Vagina (tissue), 2 donors: ENCODE measurements around the gene TATDN3. TPM values are rescaled to one million over a fixed set of nuclear protein-coding genes. Genes with fewer than 3 reads are reported as not detected.
"Not testable (repeated sequence)": the region's sequence is repeated elsewhere in the genome, so short reads cannot be mapped to it uniquely, and the experiment has no call there.

Source experiments
- DNase-seq, 2 donors: peaks; one replicate each; pipeline ENCODE4 v3.0.0-alpha.2; 2017; ENCODE audit errors: extremely low spot score in 2 of 2
- H3K27ac ChIP-seq: fragments of 200-600 bp; sonication (generic); one replicate; pipeline ENCODE4 v1.5.1; 2019
- H3K27me3 ChIP-seq: fragments of 200-600 bp; sonication (generic); one replicate; pipeline ENCODE4 v1.5.1; 2019
- H3K36me3 ChIP-seq, 2 donors: fragments of 200-600 bp; sonication (generic); one replicate each; pipeline ENCODE4 v1.5.1; 2017 to 2019
- H3K4me1 ChIP-seq: fragments of 200-600 bp; sonication (generic); one replicate; pipeline ENCODE4 v1.5.1; 2019
- H3K4me3 ChIP-seq, 2 donors: fragments of 200-600 bp; sonication (generic); 1 replicate in 1 of 2; 2 replicates in 1 of 2; pipeline ENCODE4 v1.5.1; 2016 to 2019
- H3K9me3 ChIP-seq: fragments of 200-600 bp; sonication (generic); one replicate; pipeline ENCODE4 v1.5.1; 2019
- POLR2A ChIP-seq, 2 donors: fragments of 450-650 bp; IDR thresholded peaks; one replicate each; pipeline ENCODE4 v1.6.1; 2017; ENCODE audit warnings: antibody characterized with exemption in 2 of 2, mild to moderate bottlenecking in 2 of 2, moderate library complexity in 2 of 2
- POLR2AphosphoS5 ChIP-seq, 2 donors: sonication (generic); formaldehyde crosslinking; IDR thresholded peaks; one replicate each; pipeline ENCODE4 v1.9.0; 2017; ENCODE audit warnings: antibody characterized with exemption in 2 of 2, mild to moderate bottlenecking in 2 of 2, low read depth in 1 of 2; ENCODE audit not compliant: insufficient read depth in 1 of 2
- intact Hi-C: fragments of 100-400 bp; cut with DNase I; formaldehyde crosslinking; loops from one replicate; pipeline ENCODE4 v1.15.1; 2023
- total RNA-seq: library from RNA; depleted of rRNA; stranded (reverse); fragments of >200 nt; gene quantifications from one replicate; pipeline ENCODE4 v1.2.3, GENCODE V29; 2016
- TF ChIP-seq, protein P1 (sequence below), 3 experiments: fragments of 450-650 bp in 2 of 3; fragments of 200-600 bp in 1 of 3; sonication (generic) in 1 of 3; IDR thresholded peaks; one replicate each; pipeline ENCODE4 v1.5.1; 2017 to 2019; ENCODE audit warnings: antibody characterized with exemption in 3 of 3, mild to moderate bottlenecking in 2 of 3, moderate library complexity in 2 of 3

Gene TATDN3
- total RNA-seq, 1 donor from 2014 or later, result 6.9 TPM

- intact Hi-C loops, result no loop called here
- Histone ChIP-seq H3K27me3 (no peaks in the 10 kb centered on the region), H3K4me1 (no peaks in the 10 kb centered on the region), H3K36me3 (no peaks in the 10 kb centered on the region), H3K27ac (no peak overlapping the region), H3K9me3 (peaks cover 6% of the 10 kb centered on the region), H3K4me3 (no peak overlapping the region)
- TF ChIP-seq POLR2AphosphoS5 (IDR thresholded peaks at IDR 0.05; ENCODE audit: insufficient read depth in 1 of 2, low read depth in 1 of 2), result no peak
- TF ChIP-seq, protein P1, sequence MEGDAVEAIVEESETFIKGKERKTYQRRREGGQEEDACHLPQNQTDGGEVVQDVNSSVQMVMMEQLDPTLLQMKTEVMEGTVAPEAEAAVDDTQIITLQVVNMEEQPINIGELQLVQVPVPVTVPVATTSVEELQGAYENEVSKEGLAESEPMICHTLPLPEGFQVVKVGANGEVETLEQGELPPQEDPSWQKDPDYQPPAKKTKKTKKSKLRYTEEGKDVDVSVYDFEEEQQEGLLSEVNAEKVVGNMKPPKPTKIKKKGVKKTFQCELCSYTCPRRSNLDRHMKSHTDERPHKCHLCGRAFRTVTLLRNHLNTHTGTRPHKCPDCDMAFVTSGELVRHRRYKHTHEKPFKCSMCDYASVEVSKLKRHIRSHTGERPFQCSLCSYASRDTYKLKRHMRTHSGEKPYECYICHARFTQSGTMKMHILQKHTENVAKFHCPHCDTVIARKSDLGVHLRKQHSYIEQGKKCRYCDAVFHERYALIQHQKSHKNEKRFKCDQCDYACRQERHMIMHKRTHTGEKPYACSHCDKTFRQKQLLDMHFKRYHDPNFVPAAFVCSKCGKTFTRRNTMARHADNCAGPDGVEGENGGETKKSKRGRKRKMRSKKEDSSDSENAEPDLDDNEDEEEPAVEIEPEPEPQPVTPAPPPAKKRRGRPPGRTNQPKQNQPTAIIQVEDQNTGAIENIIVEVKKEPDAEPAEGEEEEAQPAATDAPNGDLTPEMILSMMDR (IDR thresholded peaks at IDR 0.05), result no peak
- TF ChIP-seq POLR2A (IDR thresholded peaks at IDR 0.05), result no peak
- DNase-seq, result no peak
Observed at GRCh38 chr1:212824201-212824600, 32.5 kb downstream of the TATDN3 start.

DNA sequence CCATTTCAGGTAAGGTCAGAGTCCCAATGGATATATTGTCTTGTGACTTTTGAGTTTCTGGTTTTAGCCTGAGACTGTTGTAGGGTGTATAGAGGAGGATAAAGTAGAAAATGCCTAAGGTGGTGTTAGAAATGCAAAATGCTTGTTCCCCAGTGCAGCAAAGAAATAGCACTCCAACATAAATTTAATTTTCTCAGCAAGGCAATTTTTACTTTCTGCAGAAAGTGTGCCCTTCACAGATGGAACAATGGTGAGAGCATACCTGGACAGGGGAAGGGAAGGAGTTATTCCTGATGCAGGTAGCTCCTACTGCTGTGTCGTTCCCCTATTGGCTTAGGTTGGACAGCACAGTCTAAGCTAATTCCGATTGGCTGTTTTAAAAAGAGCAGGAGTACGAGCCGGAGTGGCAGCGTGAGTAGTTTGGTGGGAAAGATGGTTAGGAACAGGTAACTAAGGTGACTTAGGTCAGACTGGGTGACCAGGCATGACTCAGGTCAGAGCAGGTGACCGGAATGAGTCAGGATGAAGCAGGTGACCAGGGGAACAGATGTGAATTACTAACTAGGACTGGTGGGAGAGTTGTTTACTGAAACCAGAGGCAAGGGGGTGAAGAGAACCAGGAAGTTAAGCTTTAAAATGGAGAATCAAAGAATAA is 34.2 kb downstream of the TATDN3 start:
- Histone ChIP-seq H3K4me1 (no peaks in the 10 kb centered on the region), H3K36me3 (no peaks in the 10 kb centered on the region), H3K4me3 (no peak overlapping the region), H3K27me3 (no peaks in the 10 kb centered on the region), H3K27ac (no peak overlapping the region), H3K9me3 (peaks cover 6% of the 10 kb centered on the region)
- no peak for DNase-seq
- TF ChIP-seq, protein P1 (IDR thresholded peaks at IDR 0.05), result no peak
- TF ChIP-seq POLR2AphosphoS5 (IDR thresholded peaks at IDR 0.05; ENCODE audit: insufficient read depth in 1 of 2, low read depth in 1 of 2) (no peak), POLR2A (IDR thresholded peaks at IDR 0.05) (no peak)
- intact Hi-C loops, result no loop called here

DNA sequence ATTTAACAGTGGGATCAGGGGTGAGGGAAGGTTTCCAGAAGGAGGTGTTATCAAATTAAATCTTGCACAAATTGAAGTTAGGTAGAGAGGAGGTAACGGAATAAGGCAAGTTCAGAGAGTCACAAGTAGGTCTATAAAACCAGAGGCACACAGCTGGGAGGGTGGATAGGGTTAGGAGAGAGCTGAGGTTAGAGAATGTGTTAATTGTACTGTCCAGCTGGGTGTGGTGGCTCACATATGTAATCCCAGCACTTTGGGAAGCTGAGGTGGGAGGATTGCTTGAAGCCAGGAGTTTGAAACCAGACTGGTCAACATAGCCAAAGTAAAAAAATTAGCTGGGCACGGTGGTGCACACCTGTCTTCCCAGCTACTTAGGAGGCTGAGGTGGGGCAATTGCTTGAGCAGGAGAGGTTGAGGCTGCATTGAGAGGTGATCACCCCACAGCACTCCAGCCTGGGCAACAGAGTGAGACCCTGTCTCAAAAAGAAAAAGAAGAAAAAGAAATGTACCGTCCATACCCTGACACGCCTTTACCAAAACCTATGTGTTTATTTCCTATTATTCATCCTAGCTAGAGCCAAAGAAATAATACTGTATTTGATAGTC is 35.6 kb downstream of the TATDN3 start:
- peaks cover 6% of the 10 kb centered on the region for H3K9me3 ChIP-seq
- no peaks in the 10 kb centered on the region for H3K27me3 ChIP-seq
- TF ChIP-seq POLR2A (IDR thresholded peaks at IDR 0.05) (no peak), POLR2AphosphoS5 (IDR thresholded peaks at IDR 0.05; ENCODE audit: insufficient read depth in 1 of 2, low read depth in 1 of 2) (no peak)
- TF ChIP-seq, protein P1 (IDR thresholded peaks at IDR 0.05), result no peak
- no peak overlapping the region for H3K4me3 ChIP-seq
- intact Hi-C loops, result no loop called here
- no peaks in the 10 kb centered on the region for H3K4me1 ChIP-seq
- no peaks in the 10 kb centered on the region for H3K36me3 ChIP-seq
- DNase-seq, result no peak
- no peak overlapping the region for H3K27ac ChIP-seq

GRCh38 chr1:212827831-212828278 is 36.2 kb downstream of the TATDN3 start:
- Histone ChIP-seq H3K4me3 (no peak overlapping the region), H3K27ac (no peak overlapping the region), H3K36me3 (no peaks in the 10 kb centered on the region), H3K27me3 (no peaks in the 10 kb centered on the region), H3K4me1 (no peaks in the 10 kb centered on the region), H3K9me3 (peaks cover 6% of the 10 kb centered on the region)
- no peak for DNase-seq
- intact Hi-C loops, result no loop called here
- TF ChIP-seq POLR2A (IDR thresholded peaks at IDR 0.05), result no peak
- TF ChIP-seq POLR2AphosphoS5 (IDR thresholded peaks at IDR 0.05; ENCODE audit: insufficient read depth in 1 of 2, low read depth in 1 of 2), result no peak
- TF ChIP-seq, protein P1 (IDR thresholded peaks at IDR 0.05), result no peak

DNA sequence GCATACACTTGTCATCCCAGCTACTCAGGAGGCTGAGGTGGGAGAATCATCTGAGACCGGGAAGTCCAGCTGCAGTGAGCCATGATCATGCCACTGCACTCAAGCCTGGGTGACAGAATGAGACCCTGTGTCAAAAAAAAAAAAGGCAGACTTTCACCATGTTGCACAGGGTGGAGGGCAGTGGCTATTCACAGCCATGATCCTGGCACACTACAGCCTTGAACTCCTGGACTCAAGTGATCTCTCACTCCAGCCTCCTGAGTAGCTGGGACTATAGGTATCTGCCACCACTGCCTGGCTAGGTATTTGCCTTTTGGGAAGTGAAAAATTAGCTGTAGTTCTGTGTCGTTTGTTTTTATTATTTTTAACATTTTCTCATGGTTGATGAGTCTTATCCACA is 36.7 kb downstream of the TATDN3 start:
- H3K4me3 ChIP-seq, result no peak overlapping the region
- H3K36me3 ChIP-seq, result no peaks in the 10 kb centered on the region
- H3K27ac ChIP-seq, result no peak overlapping the region
- H3K27me3 ChIP-seq, result no peaks in the 10 kb centered on the region
- H3K9me3 ChIP-seq, result peaks cover 6% of the 10 kb centered on the region
- DNase-seq, result no peak
- H3K4me1 ChIP-seq, result no peaks in the 10 kb centered on the region
- intact Hi-C loops, result no loop called here
- TF ChIP-seq POLR2A (IDR thresholded peaks at IDR 0.05) (no peak), POLR2AphosphoS5 (IDR thresholded peaks at IDR 0.05; ENCODE audit: insufficient read depth in 1 of 2, low read depth in 1 of 2) (no peak)
- TF ChIP-seq, protein P1 (IDR thresholded peaks at IDR 0.05), result no peak

DNA sequence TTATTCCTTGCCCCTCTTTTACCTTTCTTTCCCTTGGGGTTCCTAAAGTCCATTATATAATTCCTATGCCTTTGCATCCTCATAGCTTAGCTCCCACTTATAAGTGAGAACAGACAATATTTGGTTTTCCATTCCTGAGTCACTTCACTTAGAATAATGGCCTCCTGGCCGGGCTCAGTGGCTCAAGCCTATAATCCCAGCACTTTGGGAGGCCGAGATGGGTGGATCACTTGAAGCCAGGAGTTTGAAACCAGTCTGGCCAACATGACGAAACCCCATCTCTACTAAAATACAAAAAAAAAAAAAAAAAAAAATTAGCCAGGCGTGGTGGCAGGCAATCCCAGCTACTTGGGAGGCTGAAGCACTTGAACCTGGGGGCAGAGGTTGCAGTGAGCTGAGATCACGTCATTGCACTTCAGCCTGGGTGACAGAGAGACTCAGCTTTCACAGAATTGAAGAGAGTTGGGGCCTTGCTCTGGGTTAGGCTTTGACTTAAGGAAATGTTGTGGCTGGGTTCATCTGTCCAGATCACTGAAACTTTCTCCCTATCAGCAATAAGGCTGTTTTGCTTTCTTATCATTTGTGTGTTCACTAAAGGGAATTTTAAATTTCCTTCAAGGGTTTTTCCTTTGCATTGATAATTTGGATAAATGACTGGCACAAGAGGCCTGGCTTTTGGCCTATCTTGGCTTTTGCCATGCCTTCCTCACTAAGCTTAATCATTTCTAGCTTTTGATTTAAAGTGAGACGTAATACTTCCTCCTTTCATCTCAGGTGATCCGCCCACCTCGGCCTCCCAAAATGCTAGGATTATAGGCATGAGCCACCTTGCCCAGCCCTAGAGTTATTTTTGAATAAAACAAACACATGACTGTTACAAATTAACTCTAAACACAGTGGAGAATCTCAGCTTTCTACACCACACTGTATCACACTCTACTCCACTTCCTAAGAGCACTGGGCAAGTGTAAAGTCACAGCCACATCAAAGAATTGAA is 41.8 kb downstream of the TATDN3 start:
- DNase-seq, H3K27me3 ChIP-seq, intact Hi-C loops, H3K4me1 ChIP-seq, H3K36me3 ChIP-seq, H3K9me3 ChIP-seq, H3K27ac ChIP-seq, H3K4me3 ChIP-seq: not testable (repeated sequence)
